Anterior cingulate cortex (tissue), 58 donors: Measurements from ENCODE around the gene TSNAX.
"Not testable (repeated sequence)": the region's sequence is repeated elsewhere in the genome, so short reads cannot be mapped to it uniquely, and the experiment has no call there.

ENCODE experiments used
- DNase-seq, 58 donors: peaks; one replicate each; lab custom pipeline; 2025; lab: John Stamatoyannopoulos, UW

The TSNAX gene

GRCh38 chr1:231557898-231558707, 29.6 kb downstream of the TSNAX start:
- DNase-seq, result no peak

GRCh38 chr1:231558708-231559185, 30.3 kb downstream of the TSNAX start:
- no peak for DNase-seq

- DNase-seq, result no peak
Observed at GRCh38 chr1:231561647-231562383, 33.3 kb downstream of the TSNAX start.

GRCh38 chr1:231563247-231563646, 34.8 kb downstream of the TSNAX start:
- DNase-seq, result no peak

GRCh38 chr1:231564373-231564772, 35.9 kb downstream of the TSNAX start:
- no peak for DNase-seq

GRCh38 chr1:231566496-231566895, 38.0 kb downstream of the TSNAX start:
- no peak for DNase-seq

GRCh38 chr1:231570262-231570661, 41.8 kb downstream of the TSNAX start:
- DNase-seq, result not testable (repeated sequence)

- no peak for DNase-seq
Observed at GRCh38 chr1:231571904-231572303, 43.4 kb downstream of the TSNAX start.

GRCh38 chr1:231575472-231575871, 47.0 kb downstream of the TSNAX start:
- no peak for DNase-seq

GRCh38 chr1:231576804-231577718, 48.6 kb downstream of the TSNAX start:
- no peak for DNase-seq

- DNase-seq, result no peak
Observed at GRCh38 chr1:231580874-231581273, 52.4 kb downstream of the TSNAX start.

GRCh38 chr1:231581859-231582258, 53.4 kb downstream of the TSNAX start:
- no peak for DNase-seq

- no peak for DNase-seq
Observed at GRCh38 chr1:231583376-231583775, 54.9 kb downstream of the TSNAX start.

- DNase-seq, result no peak
Observed at GRCh38 chr1:231584117-231584516, 55.6 kb downstream of the TSNAX start.

- DNase-seq, result no peak
Observed at GRCh38 chr1:231584921-231585320, 56.5 kb downstream of the TSNAX start.

GRCh38 chr1:231590453-231591198, 62.2 kb downstream of the TSNAX start:
- peak in 24 of 58 donors; percentile 5 to 65 (median 24) for DNase-seq

GRCh38 chr1:231591466-231591865, 63.0 kb downstream of the TSNAX start:
- no peak for DNase-seq

- DNase-seq, result no peak
Observed at GRCh38 chr1:231592809-231593208, 64.3 kb downstream of the TSNAX start.

- not testable (repeated sequence) for DNase-seq
Observed at GRCh38 chr1:231593264-231593663, 64.8 kb downstream of the TSNAX start.

- no peak for DNase-seq
Observed at GRCh38 chr1:231594123-231594522, 65.7 kb downstream of the TSNAX start.
